Calu3 (cell line): ENCODE measurements around the gene CHST15. TPM values are rescaled to one million over a fixed set of nuclear protein-coding genes. Genes with fewer than 3 reads are reported as not detected.

Experiments used
- BruUV-seq: library from RNA; stranded (reverse); fragments of 400-500 nt; replicated peaks from 2 replicates; lab custom pipeline; 2021; lab: Mats Ljungman, UMichigan
- CTCF ChIA-PET: fragments of 300-600 bp; sonication (Branson Sonifier 250); formaldehyde crosslinking; loops from one replicate; lab custom pipeline; 2022; ENCODE audit warnings: antibody characterized with exemption; lab: Charles Lee
- DNase-seq: peaks from one replicate; pipeline ENCODE4 v3.0.0; 2022
- H3K27ac Mint-ChIP-seq: one replicate; pipeline ENCODE4 v1.8.0; 2022; ENCODE audit warnings: mixed read lengths; ENCODE audit not compliant: unreplicated experiment
- H3K27me3 Mint-ChIP-seq: one replicate; pipeline ENCODE4 v1.8.0; 2022; ENCODE audit warnings: mixed read lengths; ENCODE audit not compliant: unreplicated experiment
- H3K36me3 Mint-ChIP-seq: one replicate; pipeline ENCODE4 v1.8.0; 2022; ENCODE audit warnings: mild to moderate bottlenecking, moderate library complexity, mixed read lengths; ENCODE audit not compliant: insufficient read depth, unreplicated experiment
- H3K4me1 Mint-ChIP-seq: one replicate; pipeline ENCODE4 v1.8.0; 2022; ENCODE audit warnings: mild to moderate bottlenecking, low read depth, mixed read lengths; ENCODE audit not compliant: unreplicated experiment
- H3K4me3 Mint-ChIP-seq: one replicate; pipeline ENCODE4 v1.8.0; 2022; ENCODE audit warnings: mild to moderate bottlenecking, low read depth, moderate library complexity, mixed read lengths; ENCODE audit not compliant: unreplicated experiment
- H3K9me3 Mint-ChIP-seq: one replicate; pipeline ENCODE4 v1.8.0; 2022; ENCODE audit warnings: low read depth, mixed read lengths; ENCODE audit not compliant: unreplicated experiment
- CTCF ChIP-seq: fragments of 200-600 bp; IDR thresholded peaks from one replicate; pipeline ENCODE4 v1.8.0; 2022; ENCODE audit warnings: antibody characterized with exemption; ENCODE audit not compliant: unreplicated experiment
- intact Hi-C: fragments of 100-400 bp; cut with micrococcal nuclease; formaldehyde crosslinking; loops from one replicate; pipeline ENCODE4 v1.10.0; 2022; ENCODE audit not compliant: unreplicated experiment
- total RNA-seq: library from RNA; stranded (reverse); gene quantifications from 2 replicates; pipeline ENCODE4 v1.2.3, GENCODE V29; 2022

Gene CHST15
- total RNA-seq, 1 experiment from 2014 or later: 19.3 TPM

- no peaks in the 10 kb centered on the region for H3K36me3 Mint-ChIP-seq
- no peak for TF ChIP-seq CTCF
- CTCF ChIA-PET: no interaction called here
- no peaks in the 10 kb centered on the region for H3K9me3 Mint-ChIP-seq
- no peak overlapping the region for H3K4me3 Mint-ChIP-seq
- BruUV-seq: no TSS peak
- DNase-seq: no peak
- intact Hi-C loops: no loop called here
- no peaks in the 10 kb centered on the region for H3K27me3 Mint-ChIP-seq
- no peaks in the 10 kb centered on the region for H3K4me1 Mint-ChIP-seq
- H3K27ac Mint-ChIP-seq: no peak overlapping the region
Observed at GRCh38 chr10:124062390-124062789, 31.0 kb downstream of the CHST15 start.

- no TSS peak for BruUV-seq
- intact Hi-C loops: no loop called here
- H3K27me3 Mint-ChIP-seq: no peaks in the 10 kb centered on the region
- no peaks in the 10 kb centered on the region for H3K36me3 Mint-ChIP-seq
- no peaks in the 10 kb centered on the region for H3K9me3 Mint-ChIP-seq
- no peak for DNase-seq
- H3K27ac Mint-ChIP-seq: no peak overlapping the region
- no peak for TF ChIP-seq CTCF
- CTCF ChIA-PET: no interaction called here
- H3K4me3 Mint-ChIP-seq: no peak overlapping the region
- no peaks in the 10 kb centered on the region for H3K4me1 Mint-ChIP-seq
Observed at GRCh38 chr10:124061030-124061429, 32.4 kb downstream of the CHST15 start.

DNA sequence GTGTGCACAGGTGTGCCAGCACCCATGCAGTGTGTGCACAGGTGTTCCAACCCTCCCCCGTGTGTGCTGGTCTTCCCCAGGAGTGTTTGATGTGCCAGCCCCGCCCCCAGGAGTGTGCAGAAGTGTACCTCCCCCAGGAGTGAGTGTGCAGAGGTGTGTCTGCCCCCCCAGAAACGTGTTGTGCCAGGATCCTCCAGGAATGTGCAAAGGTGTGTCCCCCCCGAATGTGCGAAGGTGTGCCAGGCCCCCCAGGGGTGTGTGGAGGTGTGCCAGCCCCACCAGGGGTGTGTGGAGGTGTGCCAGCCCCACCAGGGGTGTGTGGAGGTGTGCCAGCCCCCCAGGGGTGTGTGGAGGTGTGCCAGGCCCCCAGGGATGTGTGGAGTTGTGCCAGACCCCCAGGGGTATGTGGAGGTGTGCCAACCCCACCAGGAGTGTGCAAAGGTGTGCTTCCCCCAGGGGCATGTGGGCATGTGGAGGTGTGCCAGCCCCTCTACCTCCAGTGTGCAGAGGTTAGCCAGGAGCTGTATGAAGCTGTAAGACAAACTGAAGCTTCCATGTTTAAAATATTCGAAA, 33.2 kb downstream of the CHST15 start:
- CTCF ChIA-PET: no interaction called here
- no peaks in the 10 kb centered on the region for H3K27me3 Mint-ChIP-seq
- H3K4me3 Mint-ChIP-seq: no peak overlapping the region
- BruUV-seq: no TSS peak
- no peak overlapping the region for H3K27ac Mint-ChIP-seq
- no peak for DNase-seq
- no peaks in the 10 kb centered on the region for H3K9me3 Mint-ChIP-seq
- intact Hi-C loops: no loop called here
- H3K36me3 Mint-ChIP-seq: no peaks in the 10 kb centered on the region
- TF ChIP-seq CTCF: no peak
- H3K4me1 Mint-ChIP-seq: no peaks in the 10 kb centered on the region

GRCh38 chr10:124059551-124059950, 33.8 kb downstream of the CHST15 start:
- Mint-ChIP-seq H3K27me3 (no peaks in the 10 kb centered on the region), H3K9me3 (no peaks in the 10 kb centered on the region), H3K36me3 (no peaks in the 10 kb centered on the region), H3K27ac (no peak overlapping the region), H3K4me3 (no peak overlapping the region), H3K4me1 (no peaks in the 10 kb centered on the region)
- TF ChIP-seq CTCF: no peak
- DNase-seq: no peak
- CTCF ChIA-PET: no interaction called here
- no TSS peak for BruUV-seq
- intact Hi-C loops: no loop called here
